ENCODE results near the gene BRSK1. TPM values are rescaled to one million over a fixed set of nuclear protein-coding genes. Genes with fewer than 3 reads are reported as not detected.

The BRSK1 gene
- total RNA-seq, 1 donor from 2014 or later = 223 TPM

- peaks cover 13% of the 10 kb centered on the region for H3K4me1 Mint-ChIP-seq (ENCODE audit: low read depth, unreplicated experiment)
Measured at GRCh38 chr19:55245236-55245904, 38.4 kb upstream of the BRSK1 start.

GRCh38 chr19:55246462-55247451 is 37.0 kb upstream of the BRSK1 start:
- Mint-ChIP-seq H3K36me3 (ENCODE audit: unreplicated experiment) (no peaks in the 10 kb centered on the region), H3K4me1 (ENCODE audit: low read depth, unreplicated experiment) (peaks cover 26% of the 10 kb centered on the region), H3K4me3 (ENCODE audit: unreplicated experiment) (no peak overlapping the region), H3K27me3 (ENCODE audit: unreplicated experiment) (peaks cover 12% of the 10 kb centered on the region), H3K27ac (ENCODE audit: unreplicated experiment) (no peak overlapping the region), H3K9me3 (ENCODE audit: unreplicated experiment) (peaks cover 5% of the 10 kb centered on the region)
- no peak for TF ChIP-seq CTCF (IDR thresholded peaks at IDR 0.05; ENCODE audit: partially characterized antibody, unreplicated experiment)
- no peak for DNase-seq

More at GRCh38 chr19:55245236-55245904, 38.4 kb upstream of the BRSK1 start:
- DNase-seq = no peak
- Mint-ChIP-seq H3K27me3 (ENCODE audit: unreplicated experiment) (peaks cover 11% of the 10 kb centered on the region), H3K4me3 (ENCODE audit: unreplicated experiment) (no peak overlapping the region), H3K27ac (ENCODE audit: unreplicated experiment) (no peak overlapping the region), H3K36me3 (ENCODE audit: unreplicated experiment) (no peaks in the 10 kb centered on the region), H3K9me3 (ENCODE audit: unreplicated experiment) (peaks cover 5% of the 10 kb centered on the region)
- no peak for TF ChIP-seq CTCF (IDR thresholded peaks at IDR 0.05; ENCODE audit: partially characterized antibody, unreplicated experiment)

GRCh38 chr19:55247621-55248099 is 36.1 kb upstream of the BRSK1 start:
- Mint-ChIP-seq H3K9me3 (ENCODE audit: unreplicated experiment) (peaks cover 5% of the 10 kb centered on the region), H3K4me3 (ENCODE audit: unreplicated experiment) (no peak overlapping the region), H3K27ac (ENCODE audit: unreplicated experiment) (no peak overlapping the region), H3K36me3 (ENCODE audit: unreplicated experiment) (no peaks in the 10 kb centered on the region), H3K27me3 (ENCODE audit: unreplicated experiment) (peaks cover 12% of the 10 kb centered on the region), H3K4me1 (ENCODE audit: low read depth, unreplicated experiment) (peaks cover 27% of the 10 kb centered on the region)
- TF ChIP-seq CTCF (IDR thresholded peaks at IDR 0.05; ENCODE audit: partially characterized antibody, unreplicated experiment) = no peak
- DNase-seq = no peak

GRCh38 chr19:55248166-55248675 is 35.6 kb upstream of the BRSK1 start:
- H3K4me3 Mint-ChIP-seq (ENCODE audit: unreplicated experiment) = no peak overlapping the region
- peaks cover 13% of the 10 kb centered on the region for H3K27me3 Mint-ChIP-seq (ENCODE audit: unreplicated experiment)
- H3K4me1 Mint-ChIP-seq (ENCODE audit: low read depth, unreplicated experiment) = peaks cover 30% of the 10 kb centered on the region
- H3K36me3 Mint-ChIP-seq (ENCODE audit: unreplicated experiment) = no peaks in the 10 kb centered on the region
- TF ChIP-seq CTCF (IDR thresholded peaks at IDR 0.05; ENCODE audit: partially characterized antibody, unreplicated experiment) = no peak
- H3K27ac Mint-ChIP-seq (ENCODE audit: unreplicated experiment) = peak overlapping the region; percentile 77
- H3K9me3 Mint-ChIP-seq (ENCODE audit: unreplicated experiment) = peaks cover 5% of the 10 kb centered on the region
- no peak for DNase-seq

Measured in glutamatergic neuron (in vitro differentiated cells).